Measurements from ENCODE around the gene COX6B2. TPM values are rescaled to one million over a fixed set of nuclear protein-coding genes. Genes with fewer than 3 reads are reported as not detected.

COX6B2 gene
- total RNA-seq, 2 donors from 2014 or later, result 0.75 to 0.84 TPM

GRCh38 chr19:55304279-55304978 is 50.1 kb downstream of the COX6B2 start:
- peak overlapping the region; percentile 58 for H3K27ac Mint-ChIP-seq
- no peak overlapping the region for H3K4me3 ChIP-seq (ENCODE audit: low read length)
- peaks cover 67% of the 10 kb centered on the region for H3K36me3 Mint-ChIP-seq (ENCODE audit: low read depth)
- H3K9ac ChIP-seq (ENCODE audit: extremely low read depth, low read length, poor library complexity, severe bottlenecking), result no peak overlapping the region
- DNase-seq, result peak; percentile 81
- no peaks in the 10 kb centered on the region for H3K27me3 ChIP-seq (ENCODE audit: control insufficient read depth, insufficient read depth, low read length, poor library complexity, severe bottlenecking)
- H3K27ac ChIP-seq (ENCODE audit: low read depth, low read length), result no peak overlapping the region
- 91 to 97% methylated on average over 26 to 39 of the region's 39 CpGs for WGBS, 2 experiments (ENCODE audit: insufficient coverage in 1 of 2, insufficient read length in 1 of 2)
- no peaks in the 10 kb centered on the region for H3K27me3 Mint-ChIP-seq (ENCODE audit: insufficient read depth)
- no peaks in the 10 kb centered on the region for H3K4me1 ChIP-seq (ENCODE audit: control insufficient read depth, insufficient read depth, low read length)
- no peak overlapping the region for H3K4me3 Mint-ChIP-seq
- H3K9me3 ChIP-seq (ENCODE audit: control insufficient read depth, low read length), result no peaks in the 10 kb centered on the region
- H3K4me1 Mint-ChIP-seq, result peaks cover 9% of the 10 kb centered on the region
- H3K36me3 ChIP-seq (ENCODE audit: control insufficient read depth, insufficient read depth, low read length), result peaks cover 81% of the 10 kb centered on the region
- TF ChIP-seq CTCF (conservative IDR thresholded peaks at IDR 0.05), result no peak
- H3K9me3 Mint-ChIP-seq, result no peaks in the 10 kb centered on the region

- no peak overlapping the region for H3K27ac Mint-ChIP-seq
- no peak overlapping the region for H3K4me3 ChIP-seq (ENCODE audit: low read length)
- H3K36me3 Mint-ChIP-seq (ENCODE audit: low read depth), result peaks cover 65% of the 10 kb centered on the region
- H3K27me3 ChIP-seq (ENCODE audit: control insufficient read depth, insufficient read depth, low read length, poor library complexity, severe bottlenecking), result no peaks in the 10 kb centered on the region
- no peaks in the 10 kb centered on the region for H3K9me3 Mint-ChIP-seq
- H3K9ac ChIP-seq (ENCODE audit: extremely low read depth, low read length, poor library complexity, severe bottlenecking), result no peak overlapping the region
- 92 to 94% methylated on average over 2 to 11 of the region's 11 CpGs for WGBS, 2 experiments (ENCODE audit: insufficient coverage in 1 of 2, insufficient read length in 1 of 2)
- H3K4me3 Mint-ChIP-seq, result no peak overlapping the region
- H3K4me1 Mint-ChIP-seq, result peaks cover 9% of the 10 kb centered on the region
- no peak for TF ChIP-seq CTCF (conservative IDR thresholded peaks at IDR 0.05)
- no peaks in the 10 kb centered on the region for H3K9me3 ChIP-seq (ENCODE audit: control insufficient read depth, low read length)
- H3K36me3 ChIP-seq (ENCODE audit: control insufficient read depth, insufficient read depth, low read length), result peaks cover 77% of the 10 kb centered on the region
- DNase-seq, result peak; percentile 34
- no peaks in the 10 kb centered on the region for H3K27me3 Mint-ChIP-seq (ENCODE audit: insufficient read depth)
- no peak overlapping the region for H3K27ac ChIP-seq (ENCODE audit: low read depth, low read length)
- H3K4me1 ChIP-seq (ENCODE audit: control insufficient read depth, insufficient read depth, low read length), result no peaks in the 10 kb centered on the region
Observed at GRCh38 chr19:55303477-55303876, 51.0 kb downstream of the COX6B2 start.

- no peak overlapping the region for H3K27ac ChIP-seq (ENCODE audit: low read depth, low read length)
- no peak overlapping the region for H3K9ac ChIP-seq (ENCODE audit: extremely low read depth, low read length, poor library complexity, severe bottlenecking)
- Mint-ChIP-seq H3K4me1 (peaks cover 6% of the 10 kb centered on the region), H3K9me3 (no peaks in the 10 kb centered on the region), H3K27me3 (ENCODE audit: insufficient read depth) (no peaks in the 10 kb centered on the region), H3K4me3 (no peak overlapping the region), H3K36me3 (ENCODE audit: low read depth) (peaks cover 64% of the 10 kb centered on the region), H3K27ac (no peak overlapping the region)
- H3K4me1 ChIP-seq (ENCODE audit: control insufficient read depth, insufficient read depth, low read length), result no peaks in the 10 kb centered on the region
- no peaks in the 10 kb centered on the region for H3K9me3 ChIP-seq (ENCODE audit: control insufficient read depth, low read length)
- peaks cover 71% of the 10 kb centered on the region for H3K36me3 ChIP-seq (ENCODE audit: control insufficient read depth, insufficient read depth, low read length)
- TF ChIP-seq CTCF (conservative IDR thresholded peaks at IDR 0.05), result no peak
- WGBS, 2 experiments (ENCODE audit: insufficient coverage in 1 of 2, insufficient read length in 1 of 2), result 90 to 95% methylated on average over 10 to 12 of the region's 12 CpGs
- H3K27me3 ChIP-seq (ENCODE audit: control insufficient read depth, insufficient read depth, low read length, poor library complexity, severe bottlenecking), result no peaks in the 10 kb centered on the region
- no peak for DNase-seq
- no peak overlapping the region for H3K4me3 ChIP-seq (ENCODE audit: low read length)
Observed at GRCh38 chr19:55302318-55302703, 52.2 kb downstream of the COX6B2 start.
